HUES48 (cell line): ENCODE measurements around the gene CTBP2.

Experiments used
- H3K27ac ChIP-seq: one replicate; pipeline ENCODE4 v1.7.0; 2013; ENCODE audit warnings: low read depth, low read length, inconsistent platforms
- H3K27me3 ChIP-seq: 2 replicates; pipeline ENCODE4 v1.6.1; 2013; ENCODE audit warnings: mild to moderate bottlenecking, low read length; ENCODE audit not compliant: control insufficient read depth, insufficient read depth
- H3K36me3 ChIP-seq: 2 replicates; pipeline ENCODE4 v1.6.1; 2013; ENCODE audit warnings: low read length; ENCODE audit not compliant: control insufficient read depth, insufficient read depth
- H3K4me1 ChIP-seq: 2 replicates; pipeline ENCODE4 v1.6.1; 2013; ENCODE audit warnings: mild to moderate bottlenecking, low read length; ENCODE audit not compliant: control insufficient read depth, insufficient read depth
- H3K4me3 ChIP-seq: 2 replicates; pipeline ENCODE4 v1.5.1; 2013; ENCODE audit warnings: mild to moderate bottlenecking, low read depth, low read length
- H3K9ac ChIP-seq: 2 replicates; pipeline ENCODE4 v1.6.1; 2013; ENCODE audit warnings: mild to moderate bottlenecking, low read depth, low read length, moderate library complexity
- H3K9me3 ChIP-seq: 2 replicates; pipeline ENCODE4 v1.6.1; 2013; ENCODE audit warnings: low read length; ENCODE audit not compliant: control insufficient read depth, insufficient read depth

CTBP2 gene

DNA sequence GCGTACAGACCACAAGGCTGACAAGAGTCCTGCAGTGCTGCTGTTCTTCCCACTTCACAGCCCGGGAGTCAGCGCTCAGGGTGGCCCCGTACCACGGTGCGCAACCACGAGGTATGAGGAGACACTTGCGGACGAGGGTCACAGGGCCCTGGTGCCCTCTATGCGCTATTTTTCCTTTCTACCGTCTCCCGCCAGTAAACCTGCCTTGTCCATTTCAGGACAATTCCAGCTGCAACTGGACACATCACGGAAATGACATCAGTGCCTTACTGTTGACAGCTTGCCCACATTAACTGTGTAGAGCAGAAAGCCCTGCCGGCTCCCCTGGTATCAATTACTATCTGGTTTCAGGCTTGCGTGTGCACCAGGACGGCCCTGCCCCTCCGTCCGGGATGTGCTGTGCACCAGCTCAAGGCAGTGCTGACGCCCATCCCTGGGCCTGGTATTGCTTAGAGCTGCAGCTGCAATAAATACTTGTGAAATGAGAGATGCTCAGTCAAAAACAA lies 153.4 kb downstream of the CTBP2 start:
- Histone ChIP-seq H3K27ac (no peak overlapping the region), H3K4me3 (no peak overlapping the region), H3K36me3 (peaks cover 64% of the 10 kb centered on the region), H3K27me3 (no peaks in the 10 kb centered on the region), H3K4me1 (peaks cover 16% of the 10 kb centered on the region), H3K9ac (no peak overlapping the region), H3K9me3 (no peaks in the 10 kb centered on the region)

GRCh38 chr10:125006188-125006680 lies 154.1 kb downstream of the CTBP2 start:
- no peaks in the 10 kb centered on the region for H3K9me3 ChIP-seq
- no peak overlapping the region for H3K9ac ChIP-seq
- H3K27me3 ChIP-seq = no peaks in the 10 kb centered on the region
- no peak overlapping the region for H3K27ac ChIP-seq
- H3K36me3 ChIP-seq = peaks cover 68% of the 10 kb centered on the region
- peaks cover 16% of the 10 kb centered on the region for H3K4me1 ChIP-seq
- no peak overlapping the region for H3K4me3 ChIP-seq

- Histone ChIP-seq H3K36me3 (peaks cover 75% of the 10 kb centered on the region), H3K9me3 (no peaks in the 10 kb centered on the region), H3K9ac (no peak overlapping the region), H3K27ac (no peak overlapping the region), H3K4me3 (no peak overlapping the region), H3K4me1 (peaks cover 14% of the 10 kb centered on the region), H3K27me3 (no peaks in the 10 kb centered on the region)
These were observed 154.8 kb downstream of the CTBP2 start for GRCh38 chr10:125005312-125006187.

- H3K27ac ChIP-seq = no peak overlapping the region
- peaks cover 83% of the 10 kb centered on the region for H3K36me3 ChIP-seq
- no peaks in the 10 kb centered on the region for H3K27me3 ChIP-seq
- H3K9me3 ChIP-seq = no peaks in the 10 kb centered on the region
- H3K4me3 ChIP-seq = no peak overlapping the region
- no peak overlapping the region for H3K9ac ChIP-seq
- peaks cover 6% of the 10 kb centered on the region for H3K4me1 ChIP-seq
These were observed 155.6 kb downstream of the CTBP2 start for GRCh38 chr10:125004571-125005311.

DNA sequence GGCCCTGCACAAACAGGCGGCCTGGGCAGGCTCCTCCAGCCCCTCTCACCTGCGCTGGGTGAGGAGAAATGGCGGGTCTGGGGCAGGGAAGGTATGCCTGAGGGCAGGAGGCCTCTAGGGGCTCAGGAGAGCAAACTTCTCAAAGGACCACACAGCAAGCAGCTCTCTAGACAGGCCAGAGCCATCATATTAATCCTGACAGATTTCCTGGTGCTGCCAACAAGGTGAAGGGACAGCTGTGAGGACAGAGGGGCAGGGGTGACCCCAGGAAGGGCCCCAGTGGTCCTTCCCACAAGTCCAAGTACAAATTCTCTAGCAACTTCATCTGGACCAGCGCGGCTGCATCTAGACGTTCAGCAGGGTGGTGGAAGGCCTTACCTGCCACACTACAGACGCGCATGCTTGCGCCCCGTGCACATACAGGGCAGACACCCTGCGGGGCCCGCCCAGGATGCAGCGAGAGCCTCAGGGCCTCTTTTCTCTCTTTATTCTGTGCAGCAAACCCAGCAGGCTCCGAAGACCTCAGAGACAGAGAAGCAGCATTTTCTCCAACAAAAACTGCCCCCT lies 156.4 kb downstream of the CTBP2 start:
- H3K27ac ChIP-seq = no peak overlapping the region
- peaks cover 91% of the 10 kb centered on the region for H3K36me3 ChIP-seq

DNA sequence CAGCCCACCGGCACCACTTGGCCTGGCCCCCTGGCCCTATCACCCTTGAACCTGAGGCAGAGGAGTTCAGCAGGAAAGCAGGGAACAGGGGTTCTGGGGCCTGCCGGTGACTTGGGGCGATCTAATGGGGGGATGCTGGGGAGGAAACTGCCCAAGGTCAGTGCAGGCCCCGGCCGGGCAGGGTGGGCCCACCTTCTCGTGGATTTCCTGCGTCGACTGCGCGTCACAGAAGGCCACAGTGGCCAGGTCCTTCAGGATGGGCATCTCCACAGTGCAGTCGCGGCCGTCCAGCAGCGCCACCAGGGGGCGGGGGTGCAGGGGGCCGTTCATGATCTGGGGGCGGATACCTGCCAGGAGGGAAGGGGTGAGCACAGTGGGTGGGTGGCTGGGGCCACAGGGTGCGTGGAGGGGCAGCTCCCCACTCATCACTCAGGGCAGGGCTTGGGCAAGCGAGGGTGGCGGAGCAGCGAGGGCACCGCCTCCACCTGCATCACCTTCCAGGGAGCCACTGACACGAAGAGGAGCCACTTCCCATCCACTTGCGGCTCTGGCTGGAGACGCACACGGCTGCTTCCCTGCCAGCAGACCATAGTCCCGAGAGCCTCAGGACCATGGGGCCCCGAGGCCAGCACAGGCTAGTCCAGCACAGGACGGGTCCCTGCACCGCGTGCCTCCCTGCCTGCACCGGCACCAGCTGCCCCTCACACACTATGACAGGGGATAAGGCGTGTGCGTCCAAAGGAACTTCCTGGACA lies 157.0 kb downstream of the CTBP2 start:
- Histone ChIP-seq H3K27me3 (no peaks in the 10 kb centered on the region), H3K4me3 (no peak overlapping the region), H3K36me3 (peaks cover 95% of the 10 kb centered on the region), H3K4me1 (no peaks in the 10 kb centered on the region), H3K9me3 (no peaks in the 10 kb centered on the region), H3K9ac (no peak overlapping the region), H3K27ac (no peak overlapping the region)

More for the DNA sequence above, 156.4 kb downstream of the CTBP2 start:
- no peaks in the 10 kb centered on the region for H3K27me3 ChIP-seq
- no peak overlapping the region for H3K9ac ChIP-seq
- H3K4me3 ChIP-seq = no peak overlapping the region
- no peaks in the 10 kb centered on the region for H3K9me3 ChIP-seq
- H3K4me1 ChIP-seq = no peaks in the 10 kb centered on the region; the same call in 1 of the 2 replicates

GRCh38 chr10:125002423-125003145 lies 157.8 kb downstream of the CTBP2 start:
- Histone ChIP-seq H3K4me1 (no peaks in the 10 kb centered on the region), H3K27ac (no peak overlapping the region), H3K9ac (no peak overlapping the region), H3K27me3 (no peaks in the 10 kb centered on the region), H3K36me3 (peaks cover 96% of the 10 kb centered on the region), H3K9me3 (no peaks in the 10 kb centered on the region), H3K4me3 (no peak overlapping the region)

DNA sequence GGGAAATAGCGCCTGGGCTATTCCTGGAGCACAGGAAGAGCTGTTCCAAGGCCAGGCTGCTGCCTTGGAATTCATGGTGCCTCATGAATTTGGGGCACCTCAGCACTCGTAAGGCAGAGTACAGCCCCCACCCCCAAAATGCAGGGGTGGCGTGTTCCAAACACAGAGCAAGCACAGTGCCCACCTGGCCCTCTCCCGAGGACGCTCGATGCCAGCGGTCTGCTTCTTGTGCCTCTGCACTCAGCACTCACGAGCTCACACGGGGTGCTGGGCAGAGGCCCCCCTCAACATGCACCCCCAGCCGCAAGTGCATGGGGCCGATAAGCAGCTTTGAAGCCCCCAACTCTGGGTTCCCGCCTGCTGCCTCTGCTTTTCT lies 158.3 kb downstream of the CTBP2 start:
- H3K4me3 ChIP-seq = no peak overlapping the region
- no peaks in the 10 kb centered on the region for H3K27me3 ChIP-seq
- peaks cover 96% of the 10 kb centered on the region for H3K36me3 ChIP-seq
- H3K4me1 ChIP-seq = no peaks in the 10 kb centered on the region
- no peak overlapping the region for H3K27ac ChIP-seq
- H3K9ac ChIP-seq = no peak overlapping the region
- H3K9me3 ChIP-seq = no peaks in the 10 kb centered on the region

- no peak overlapping the region for H3K9ac ChIP-seq
- H3K4me1 ChIP-seq = no peaks in the 10 kb centered on the region
- peaks cover 96% of the 10 kb centered on the region for H3K36me3 ChIP-seq
- H3K4me3 ChIP-seq = no peak overlapping the region
- no peak overlapping the region for H3K27ac ChIP-seq
- no peaks in the 10 kb centered on the region for H3K27me3 ChIP-seq
- no peaks in the 10 kb centered on the region for H3K9me3 ChIP-seq
These were observed 158.9 kb downstream of the CTBP2 start for GRCh38 chr10:125001313-125002046.
